K562 (cell line): ENCODE measurements around the gene RNASE3. TPM values are rescaled to one million over a fixed set of nuclear protein-coding genes. Genes with fewer than 3 reads are reported as not detected.
A peak's percentile ranks its signal among the peaks of the same experiment; 100 is the strongest.

Experiments
- BRD4 ChIP-seq: fragments of 200-600 bp; sonication (generic); IDR thresholded peaks from 2 replicates; pipeline ENCODE4 v1.6.1; 2017; ENCODE audit warnings: inconsistent platforms
- FIP1L1 ChIP-seq: fragments of 200-400 bp; formaldehyde crosslinking; IDR thresholded peaks from 2 replicates; pipeline ENCODE4 v1.6.1; 2018; ENCODE audit warnings: mild to moderate bottlenecking, low read depth, low read length; ENCODE audit not compliant: poor library complexity, severe bottlenecking
- FOS ChIP-seq: IDR thresholded peaks from 3 replicates; pipeline ENCODE4 v1.6.1; 2011; ENCODE audit not compliant: insufficient read length; ENCODE audit errors: extremely low read depth
- SMAD4 ChIP-seq: fragments of 250-450 bp; sonication (Bioruptor Pico); conservative IDR thresholded peaks from 2 replicates; pipeline ENCODE4 v1.8.0; 2021; ENCODE audit warnings: inconsistent platforms, mild to moderate bottlenecking, moderate library complexity
- TRIM28 ChIP-seq: fragments of 450-650 bp; IDR thresholded peaks from 2 replicates; pipeline ENCODE4 v1.6.1; 2017
- ZNF316 ChIP-seq: fragments of 450-650 bp; IDR thresholded peaks from 2 replicates; pipeline ENCODE4 v1.6.1; 2016
- polyA plus RNA-seq, 8 experiments: library from polyadenylated mRNA; depleted of rRNA in 4 of 8; stranded (reverse) in 5 of 8; unstranded in 3 of 8; fragments of >200 nt; fragmentation: Nextera tagmentation in 2 of 8; fragmentation: Illumina TruSeq in 1 of 8; extraction: Ambion mirVana in 2 of 8; extraction: Trizol in 1 of 8; gene quantifications; 2 replicates each; pipeline versions ENCODE4 v1.2.1 to v1.2.3, GENCODE V29; 2011 to 2014; ENCODE audit warnings: inconsistent platforms in 1 of 8, missing spikeins in 1 of 8
- total RNA-seq, 7 experiments: library from RNA; depleted of rRNA in 6 of 7; stranded (reverse); fragments of >200 nt in 6 of 7; fragmentation: Illumina TruSeq in 2 of 7; extraction: Trizol in 2 of 7; gene quantifications; 2 replicates each; pipeline versions ENCODE4 v1.2.1 to v1.2.3, GENCODE V29; 2011 to 2021; ENCODE audit warnings: low replicate concordance in 1 of 7
- TF ChIP-seq, protein P1 (sequence below), 3 experiments: IDR thresholded peaks in 2 of 3; conservative IDR thresholded peaks in 1 of 3; 2 replicates each; pipeline ENCODE4 v1.5.1; 2011 to 2012; ENCODE audit warnings: low read length in 3 of 3, mild to moderate bottlenecking in 3 of 3, control low read depth in 2 of 3, improper control_type of control experiment in 1 of 3, inconsistent platforms in 1 of 3, low read depth in 1 of 3, mixed read lengths in 1 of 3, moderate library complexity in 1 of 3; ENCODE audit not compliant: insufficient read depth in 2 of 3
- TF ChIP-seq, protein P2 (sequence below): sonication (generic); formaldehyde crosslinking; IDR thresholded peaks from 2 replicates; pipeline ENCODE4 v1.8.0; 2022; ENCODE audit warnings: mild to moderate bottlenecking, missing genetic modification reagents
- TF ChIP-seq, protein P3 (sequence below), 2 experiments: fragments of 450-650 bp; formaldehyde crosslinking in 1 of 2; IDR thresholded peaks; 2 replicates each; pipeline versions ENCODE4 v1.4.0 to v1.6.1; 2014 to 2020; ENCODE audit warnings: mild to moderate bottlenecking in 2 of 2, borderline replicate concordance in 1 of 2, low read depth in 1 of 2
- TF ChIP-seq, protein P4 (sequence below), 2 experiments: fragments of 450-650 bp in 1 of 2; IDR thresholded peaks; 2 replicates each; pipeline ENCODE4 v1.6.1; 2011 to 2017; ENCODE audit warnings: low read depth in 2 of 2, antibody characterized with exemption in 1 of 2, borderline replicate concordance in 1 of 2, low read length in 1 of 2, mild to moderate bottlenecking in 1 of 2, mixed read lengths in 1 of 2; ENCODE audit not compliant: control insufficient read depth in 1 of 2

Gene RNASE3
- total and polyA plus RNA-seq, 9 of the 15 experiments (the other 6 are each of a cell fraction or from before 2014, with no cell fraction given): not detected

DNA sequence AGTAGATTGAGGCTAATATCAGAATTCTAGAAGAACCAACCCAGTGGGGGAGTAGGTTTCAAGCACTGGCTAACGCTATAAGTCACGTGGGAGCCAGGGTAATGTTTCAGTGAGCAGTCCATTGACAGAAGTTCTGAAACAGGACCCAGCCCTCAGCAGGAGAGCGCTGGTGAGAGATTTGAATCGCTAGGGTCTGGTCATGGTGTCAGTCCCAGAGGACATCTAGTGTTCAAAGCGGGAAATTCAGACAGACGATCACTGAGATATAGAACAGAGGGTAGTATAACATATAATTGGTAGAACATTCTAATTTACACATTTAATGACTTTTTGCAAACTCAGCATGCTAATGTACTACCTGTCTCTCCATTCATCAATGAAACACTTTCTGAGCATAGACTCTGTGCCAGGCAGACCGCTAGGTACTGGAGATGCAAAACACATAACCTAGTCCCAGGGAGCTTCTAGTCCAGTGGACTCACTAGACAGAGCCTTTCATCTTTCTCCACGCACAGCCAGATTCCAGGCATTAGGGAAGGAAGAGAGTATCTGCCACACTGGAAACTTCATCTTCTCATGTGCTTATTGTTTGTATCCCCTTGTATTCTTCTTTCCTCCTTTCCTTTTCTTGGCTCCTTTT, 35.4 kb upstream of the RNASE3 start (continued):
- TF ChIP-seq SMAD4 (CRISPR knock-in tag) (no peak), TRIM28 (no peak), BRD4 (no peak), ZNF316 (peak; percentile 91), FOS (no peak), FIP1L1 (no peak)
- TF ChIP-seq, protein P1, sequence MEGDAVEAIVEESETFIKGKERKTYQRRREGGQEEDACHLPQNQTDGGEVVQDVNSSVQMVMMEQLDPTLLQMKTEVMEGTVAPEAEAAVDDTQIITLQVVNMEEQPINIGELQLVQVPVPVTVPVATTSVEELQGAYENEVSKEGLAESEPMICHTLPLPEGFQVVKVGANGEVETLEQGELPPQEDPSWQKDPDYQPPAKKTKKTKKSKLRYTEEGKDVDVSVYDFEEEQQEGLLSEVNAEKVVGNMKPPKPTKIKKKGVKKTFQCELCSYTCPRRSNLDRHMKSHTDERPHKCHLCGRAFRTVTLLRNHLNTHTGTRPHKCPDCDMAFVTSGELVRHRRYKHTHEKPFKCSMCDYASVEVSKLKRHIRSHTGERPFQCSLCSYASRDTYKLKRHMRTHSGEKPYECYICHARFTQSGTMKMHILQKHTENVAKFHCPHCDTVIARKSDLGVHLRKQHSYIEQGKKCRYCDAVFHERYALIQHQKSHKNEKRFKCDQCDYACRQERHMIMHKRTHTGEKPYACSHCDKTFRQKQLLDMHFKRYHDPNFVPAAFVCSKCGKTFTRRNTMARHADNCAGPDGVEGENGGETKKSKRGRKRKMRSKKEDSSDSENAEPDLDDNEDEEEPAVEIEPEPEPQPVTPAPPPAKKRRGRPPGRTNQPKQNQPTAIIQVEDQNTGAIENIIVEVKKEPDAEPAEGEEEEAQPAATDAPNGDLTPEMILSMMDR (IDR thresholded peaks at IDR 0.05 in 2 of 3, conservative IDR thresholded peaks at IDR 0.05 in 1 of 3; ENCODE audit: insufficient read depth in 2 of 3, low read depth in 1 of 3, low read length in 3 of 3): peak; percentile 75 to 92 (median 80)
- TF ChIP-seq, protein P2, sequence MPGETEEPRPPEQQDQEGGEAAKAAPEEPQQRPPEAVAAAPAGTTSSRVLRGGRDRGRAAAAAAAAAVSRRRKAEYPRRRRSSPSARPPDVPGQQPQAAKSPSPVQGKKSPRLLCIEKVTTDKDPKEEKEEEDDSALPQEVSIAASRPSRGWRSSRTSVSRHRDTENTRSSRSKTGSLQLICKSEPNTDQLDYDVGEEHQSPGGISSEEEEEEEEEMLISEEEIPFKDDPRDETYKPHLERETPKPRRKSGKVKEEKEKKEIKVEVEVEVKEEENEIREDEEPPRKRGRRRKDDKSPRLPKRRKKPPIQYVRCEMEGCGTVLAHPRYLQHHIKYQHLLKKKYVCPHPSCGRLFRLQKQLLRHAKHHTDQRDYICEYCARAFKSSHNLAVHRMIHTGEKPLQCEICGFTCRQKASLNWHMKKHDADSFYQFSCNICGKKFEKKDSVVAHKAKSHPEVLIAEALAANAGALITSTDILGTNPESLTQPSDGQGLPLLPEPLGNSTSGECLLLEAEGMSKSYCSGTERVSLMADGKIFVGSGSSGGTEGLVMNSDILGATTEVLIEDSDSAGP: no peak
- TF ChIP-seq, protein P3, sequence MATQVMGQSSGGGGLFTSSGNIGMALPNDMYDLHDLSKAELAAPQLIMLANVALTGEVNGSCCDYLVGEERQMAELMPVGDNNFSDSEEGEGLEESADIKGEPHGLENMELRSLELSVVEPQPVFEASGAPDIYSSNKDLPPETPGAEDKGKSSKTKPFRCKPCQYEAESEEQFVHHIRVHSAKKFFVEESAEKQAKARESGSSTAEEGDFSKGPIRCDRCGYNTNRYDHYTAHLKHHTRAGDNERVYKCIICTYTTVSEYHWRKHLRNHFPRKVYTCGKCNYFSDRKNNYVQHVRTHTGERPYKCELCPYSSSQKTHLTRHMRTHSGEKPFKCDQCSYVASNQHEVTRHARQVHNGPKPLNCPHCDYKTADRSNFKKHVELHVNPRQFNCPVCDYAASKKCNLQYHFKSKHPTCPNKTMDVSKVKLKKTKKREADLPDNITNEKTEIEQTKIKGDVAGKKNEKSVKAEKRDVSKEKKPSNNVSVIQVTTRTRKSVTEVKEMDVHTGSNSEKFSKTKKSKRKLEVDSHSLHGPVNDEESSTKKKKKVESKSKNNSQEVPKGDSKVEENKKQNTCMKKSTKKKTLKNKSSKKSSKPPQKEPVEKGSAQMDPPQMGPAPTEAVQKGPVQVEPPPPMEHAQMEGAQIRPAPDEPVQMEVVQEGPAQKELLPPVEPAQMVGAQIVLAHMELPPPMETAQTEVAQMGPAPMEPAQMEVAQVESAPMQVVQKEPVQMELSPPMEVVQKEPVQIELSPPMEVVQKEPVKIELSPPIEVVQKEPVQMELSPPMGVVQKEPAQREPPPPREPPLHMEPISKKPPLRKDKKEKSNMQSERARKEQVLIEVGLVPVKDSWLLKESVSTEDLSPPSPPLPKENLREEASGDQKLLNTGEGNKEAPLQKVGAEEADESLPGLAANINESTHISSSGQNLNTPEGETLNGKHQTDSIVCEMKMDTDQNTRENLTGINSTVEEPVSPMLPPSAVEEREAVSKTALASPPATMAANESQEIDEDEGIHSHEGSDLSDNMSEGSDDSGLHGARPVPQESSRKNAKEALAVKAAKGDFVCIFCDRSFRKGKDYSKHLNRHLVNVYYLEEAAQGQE (IDR thresholded peaks at IDR 0.05; ENCODE audit: borderline replicate concordance): peak; percentile 98
- TF ChIP-seq, protein P3 (CRISPR knock-in tag; IDR thresholded peaks at IDR 0.05; ENCODE audit: low read depth): peak; percentile 80
- TF ChIP-seq, protein P4, sequence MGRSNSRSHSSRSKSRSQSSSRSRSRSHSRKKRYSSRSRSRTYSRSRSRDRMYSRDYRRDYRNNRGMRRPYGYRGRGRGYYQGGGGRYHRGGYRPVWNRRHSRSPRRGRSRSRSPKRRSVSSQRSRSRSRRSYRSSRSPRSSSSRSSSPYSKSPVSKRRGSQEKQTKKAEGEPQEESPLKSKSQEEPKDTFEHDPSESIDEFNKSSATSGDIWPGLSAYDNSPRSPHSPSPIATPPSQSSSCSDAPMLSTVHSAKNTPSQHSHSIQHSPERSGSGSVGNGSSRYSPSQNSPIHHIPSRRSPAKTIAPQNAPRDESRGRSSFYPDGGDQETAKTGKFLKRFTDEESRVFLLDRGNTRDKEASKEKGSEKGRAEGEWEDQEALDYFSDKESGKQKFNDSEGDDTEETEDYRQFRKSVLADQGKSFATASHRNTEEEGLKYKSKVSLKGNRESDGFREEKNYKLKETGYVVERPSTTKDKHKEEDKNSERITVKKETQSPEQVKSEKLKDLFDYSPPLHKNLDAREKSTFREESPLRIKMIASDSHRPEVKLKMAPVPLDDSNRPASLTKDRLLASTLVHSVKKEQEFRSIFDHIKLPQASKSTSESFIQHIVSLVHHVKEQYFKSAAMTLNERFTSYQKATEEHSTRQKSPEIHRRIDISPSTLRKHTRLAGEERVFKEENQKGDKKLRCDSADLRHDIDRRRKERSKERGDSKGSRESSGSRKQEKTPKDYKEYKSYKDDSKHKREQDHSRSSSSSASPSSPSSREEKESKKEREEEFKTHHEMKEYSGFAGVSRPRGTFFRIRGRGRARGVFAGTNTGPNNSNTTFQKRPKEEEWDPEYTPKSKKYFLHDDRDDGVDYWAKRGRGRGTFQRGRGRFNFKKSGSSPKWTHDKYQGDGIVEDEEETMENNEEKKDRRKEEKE (IDR thresholded peaks at IDR 0.05; ENCODE audit: borderline replicate concordance in 1 of 2, control insufficient read depth in 1 of 2, low read depth in 2 of 2, low read length in 1 of 2): no peak
